ENCODE results near the gene GP2.

DNA sequence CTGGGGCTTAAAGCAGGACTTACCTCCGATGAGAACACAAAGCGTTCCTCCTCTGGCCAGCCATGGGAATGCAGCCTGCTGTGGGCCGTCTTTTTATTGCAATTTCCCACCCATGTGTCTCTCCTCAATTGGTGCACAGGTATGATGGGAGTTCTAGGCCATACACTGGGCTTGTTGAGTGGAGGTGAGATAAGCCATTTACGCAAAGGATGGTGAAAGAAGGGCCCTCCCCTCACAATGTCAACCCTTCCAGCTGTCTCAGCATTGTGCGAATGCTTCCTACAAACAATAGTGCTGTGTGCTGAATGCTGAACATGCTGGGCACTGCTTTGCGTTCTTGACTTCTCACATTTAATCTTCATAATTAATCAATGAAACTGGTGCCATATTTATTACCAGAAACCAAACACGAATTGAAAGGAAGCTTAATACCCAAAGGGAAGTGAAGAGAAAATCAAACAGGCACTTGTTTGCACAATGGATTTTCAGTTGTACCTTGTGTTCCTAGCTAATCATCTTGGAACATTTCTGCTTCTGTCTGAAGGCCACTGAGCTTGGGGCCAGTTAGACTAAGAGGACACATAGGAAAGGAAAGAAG lies at the start of gene GP2:
- TF ChIP-seq, protein P1, sequence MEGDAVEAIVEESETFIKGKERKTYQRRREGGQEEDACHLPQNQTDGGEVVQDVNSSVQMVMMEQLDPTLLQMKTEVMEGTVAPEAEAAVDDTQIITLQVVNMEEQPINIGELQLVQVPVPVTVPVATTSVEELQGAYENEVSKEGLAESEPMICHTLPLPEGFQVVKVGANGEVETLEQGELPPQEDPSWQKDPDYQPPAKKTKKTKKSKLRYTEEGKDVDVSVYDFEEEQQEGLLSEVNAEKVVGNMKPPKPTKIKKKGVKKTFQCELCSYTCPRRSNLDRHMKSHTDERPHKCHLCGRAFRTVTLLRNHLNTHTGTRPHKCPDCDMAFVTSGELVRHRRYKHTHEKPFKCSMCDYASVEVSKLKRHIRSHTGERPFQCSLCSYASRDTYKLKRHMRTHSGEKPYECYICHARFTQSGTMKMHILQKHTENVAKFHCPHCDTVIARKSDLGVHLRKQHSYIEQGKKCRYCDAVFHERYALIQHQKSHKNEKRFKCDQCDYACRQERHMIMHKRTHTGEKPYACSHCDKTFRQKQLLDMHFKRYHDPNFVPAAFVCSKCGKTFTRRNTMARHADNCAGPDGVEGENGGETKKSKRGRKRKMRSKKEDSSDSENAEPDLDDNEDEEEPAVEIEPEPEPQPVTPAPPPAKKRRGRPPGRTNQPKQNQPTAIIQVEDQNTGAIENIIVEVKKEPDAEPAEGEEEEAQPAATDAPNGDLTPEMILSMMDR (IDR thresholded peaks at IDR 0.05) = no peak
- TF ChIP-seq EP300 (IDR thresholded peaks at IDR 0.05) = no peak
- no peak for TF ChIP-seq POLR2A (IDR thresholded peaks at IDR 0.05)
